ENCODE results near the gene ADAMTS8. TPM values are rescaled to one million over a fixed set of nuclear protein-coding genes. Genes with fewer than 3 reads are reported as not detected.

Gene ADAMTS8
- total RNA-seq: not detected in 2 replicates

- intact Hi-C loops (cut with micrococcal nuclease): no loop called here
Observed at GRCh38 chr11:130428316-130429119, at the start of gene ADAMTS8. Gene ADAMTS8, minus strand, starts transcription at chr11:130428609. Its CDS starts 323 bp downstream, at chr11:130428286.

- intact Hi-C loops (cut with micrococcal nuclease): no loop called here
Observed at GRCh38 chr11:130477586-130478203, 49.3 kb upstream of the ADAMTS8 start.

- intact Hi-C loops (cut with micrococcal nuclease): no loop called here
Observed at GRCh38 chr11:130476922-130477491, 48.6 kb upstream of the ADAMTS8 start.

GRCh38 chr11:130476200-130476921 is 48.0 kb upstream of the ADAMTS8 start:
- intact Hi-C loops (cut with micrococcal nuclease): no loop called here

- intact Hi-C loops (cut with micrococcal nuclease): no loop called here
Observed at GRCh38 chr11:130475426-130476053, 47.1 kb upstream of the ADAMTS8 start.

GRCh38 chr11:130474637-130475400 is 46.4 kb upstream of the ADAMTS8 start:
- intact Hi-C loops (cut with micrococcal nuclease): no loop called here

GRCh38 chr11:130473795-130474377 is 45.5 kb upstream of the ADAMTS8 start:
- intact Hi-C loops (cut with micrococcal nuclease): no loop called here

GRCh38 chr11:130473056-130473794 is 44.8 kb upstream of the ADAMTS8 start:
- intact Hi-C loops (cut with micrococcal nuclease): no loop called here

GRCh38 chr11:130472434-130472961 is 44.1 kb upstream of the ADAMTS8 start:
- intact Hi-C loops (cut with micrococcal nuclease): no loop called here

- intact Hi-C loops (cut with micrococcal nuclease): no loop called here
Observed at GRCh38 chr11:130471731-130472433, 43.5 kb upstream of the ADAMTS8 start.

- intact Hi-C loops (cut with micrococcal nuclease): no loop called here
Observed at GRCh38 chr11:130470832-130471706, 42.7 kb upstream of the ADAMTS8 start.

GRCh38 chr11:130469181-130469580 is 40.8 kb upstream of the ADAMTS8 start:
- intact Hi-C loops (cut with micrococcal nuclease): no loop called here

GRCh38 chr11:130467116-130467900 is 38.9 kb upstream of the ADAMTS8 start:
- intact Hi-C loops (cut with micrococcal nuclease): no loop called here

GRCh38 chr11:130465263-130465662 is 36.9 kb upstream of the ADAMTS8 start:
- intact Hi-C loops (cut with micrococcal nuclease): no loop called here

GRCh38 chr11:130464291-130464812 is 35.9 kb upstream of the ADAMTS8 start:
- intact Hi-C loops (cut with micrococcal nuclease): no loop called here

GRCh38 chr11:130462931-130463330 is 34.5 kb upstream of the ADAMTS8 start:
- intact Hi-C loops (cut with micrococcal nuclease): no loop called here

All from T-helper 1 cell treated with Interleukin-12 subunit alpha and Interleukin-12 subunit beta and Interleukin-4 antibody, amounts not matched to agents 30 ng/mL and 1 ng/mL, for 36 hours (primary cell).